Measurements from ENCODE around the gene CELA2A. TPM values are rescaled to one million over a fixed set of nuclear protein-coding genes. Genes with fewer than 3 reads are reported as not detected.

The CELA2A gene
- total RNA-seq (1 to 10 TPM in 3 of 5 donors, not detected in 2; 1.3 to 1.8 (median 1.5) TPM), total RNA-seq (0 to 0.14 (median 0) reads per million in 29 experiments)
- not detected for total RNA-seq (2013)

DNA sequence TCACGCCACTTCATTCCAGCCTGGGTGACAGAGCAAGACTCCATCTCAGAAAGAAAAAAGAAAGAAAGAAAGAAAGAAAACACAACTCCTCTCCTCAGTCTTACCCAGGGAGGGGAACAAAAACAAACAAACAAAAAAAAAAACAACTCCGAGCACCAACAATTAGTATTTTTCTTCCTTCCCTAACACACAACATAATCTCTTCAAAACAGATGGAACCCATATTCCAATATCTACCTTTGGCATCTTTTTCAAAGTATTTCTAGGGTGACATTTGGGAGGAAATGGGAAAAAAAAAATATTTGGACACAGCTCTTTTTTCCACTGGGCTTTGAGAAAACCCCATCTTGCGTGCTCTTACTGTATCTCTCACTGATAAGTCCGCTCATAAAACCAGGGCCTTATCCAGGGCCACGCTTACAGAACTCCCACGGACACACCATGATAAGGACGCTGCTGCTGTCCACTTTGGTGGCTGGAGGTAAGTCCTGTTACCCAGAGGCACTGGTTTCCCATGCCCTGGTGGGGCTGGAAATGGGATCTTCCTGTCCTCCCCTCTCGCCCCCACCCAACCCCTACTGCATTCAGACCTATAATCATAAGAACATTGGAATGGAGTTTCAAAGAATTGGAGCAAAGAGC, at the start of gene CELA2A:
TSS of gene CELA2A (plus strand) at position 420 of the 642 bp plus-strand sequence. CDS start at position 442, 22 bp downstream.
- Histone ChIP-seq H3K4me1 (ENCODE audit: control insufficient read depth in 1 of 2, extremely low read depth in 1 of 2, insufficient read depth in 2 of 2, low read length in 2 of 2) (no peaks in the 10 kb centered on the region), H3K27me3 (replicated peaks in 1 of 2; ENCODE audit: control insufficient read depth in 2 of 2, extremely low read depth in 1 of 2, insufficient read depth in 2 of 2, low read length in 1 of 2) (peaks cover 0 to 15% of the 10 kb centered on the region in 2 experiments), H3K4me3 (ENCODE audit: control insufficient read depth in 1 of 2, extremely low read depth in 1 of 2, low read length in 1 of 2) (no peak within 1 kb of the TSS), H3K36me3 (ENCODE audit: control insufficient read depth in 2 of 2, extremely low read depth in 1 of 2, insufficient read depth in 1 of 2, low read length in 1 of 2) (no peaks in the 10 kb centered on the region), H3K27ac (ENCODE audit: low read length) (no peak within 1 kb of the TSS), H3K9me3 (no peaks in the 10 kb centered on the region)
- no peak within 1 kb of the TSS for H3K27ac Mint-ChIP-seq
- 100% methylated on average over 1 of the region's 8 CpGs for WGBS (ENCODE audit: insufficient coverage)
- peaks cover 15 to 17% of the 10 kb centered on the region in 2 donors for H3K27me3 Mint-ChIP-seq
- ATAC-seq (replicated peaks in 1 of 4), result no peak
- H3K4me1 Mint-ChIP-seq, result no peaks in the 10 kb centered on the region
- ChIA-PET POLR2A (no interaction called here), CTCF (no interaction called here)
- no peak for DNase-seq
- H3K36me3 Mint-ChIP-seq, result no peaks in the 10 kb centered on the region
- no peak within 1 kb of the TSS for H3K4me3 Mint-ChIP-seq
- H3K9me3 Mint-ChIP-seq, result no peaks in the 10 kb centered on the region

- no peaks in the 10 kb centered on the region for H3K36me3 Mint-ChIP-seq
- no peaks in the 10 kb centered on the region for H3K9me3 Mint-ChIP-seq
- peak overlapping the region in 2 of 3 donors; percentile 29 to 57 for H3K4me3 Mint-ChIP-seq
- ChIA-PET CTCF (interaction anchor here in 1 of 2 donors (0.8 kb wide), 1 partner anchor 84 kb away, joined by 3 read pairs; no protein-coding TSS in a partner anchor), POLR2A (interaction anchor here in 1 of 2 donors (1.5 kb wide), 1 partner anchor 9 kb away, joined by 4 read pairs; no protein-coding TSS in a partner anchor)
- peaks cover 9 to 72% of the 10 kb centered on the region in 2 experiments for H3K4me1 ChIP-seq (ENCODE audit: control insufficient read depth in 1 of 2, extremely low read depth in 1 of 2, insufficient read depth in 2 of 2, low read length in 2 of 2)
- ATAC-seq (replicated peaks in 1 of 4) (no peak), DNase-seq (peak in 1 of 35 experiments; percentile 50)
- peak overlapping the region in 1 of 2 donors; percentile 1 for H3K4me3 ChIP-seq (ENCODE audit: control insufficient read depth in 1 of 2, extremely low read depth in 1 of 2, low read length in 1 of 2)
- H3K27me3 ChIP-seq (replicated peaks in 1 of 2; ENCODE audit: control insufficient read depth in 2 of 2, extremely low read depth in 1 of 2, insufficient read depth in 2 of 2, low read length in 1 of 2), result peaks cover 0 to 6% of the 10 kb centered on the region in 2 experiments
- peak overlapping the region; percentile 21 to 37 for H3K27ac Mint-ChIP-seq
- 83% methylated on average over 7 of the region's 7 CpGs for WGBS (ENCODE audit: insufficient coverage)
- H3K27ac ChIP-seq (ENCODE audit: low read length), result peak overlapping the region; percentile 97
- peaks cover 24 to 46% (median 35%) of the 10 kb centered on the region in 3 donors for H3K4me1 Mint-ChIP-seq
- no peaks in the 10 kb centered on the region for H3K9me3 ChIP-seq
- peaks cover 0 to 2% of the 10 kb centered on the region in 2 donors for H3K36me3 ChIP-seq (ENCODE audit: control insufficient read depth in 2 of 2, extremely low read depth in 1 of 2, insufficient read depth in 1 of 2, low read length in 1 of 2)
- H3K27me3 Mint-ChIP-seq, result no peaks in the 10 kb centered on the region
Observed at GRCh38 chr1:15407580-15407979, 49.0 kb upstream of the CELA2A start.

GRCh38 chr1:15408890-15409387, 47.6 kb upstream of the CELA2A start:
- WGBS (ENCODE audit: insufficient coverage), result 34% methylated on average over 13 of the region's 14 CpGs
- Mint-ChIP-seq H3K36me3 (no peaks in the 10 kb centered on the region), H3K4me1 (peaks cover 30 to 58% (median 42%) of the 10 kb centered on the region in 3 donors), H3K9me3 (no peaks in the 10 kb centered on the region), H3K27me3 (no peaks in the 10 kb centered on the region), H3K4me3 (peak overlapping the region; percentile 71 to 95 (median 91)), H3K27ac (peak overlapping the region; percentile 76 to 85)
- no peak for ATAC-seq (replicated peaks in 1 of 4)
- peaks cover 5 to 13% of the 10 kb centered on the region in 2 donors for H3K36me3 ChIP-seq (ENCODE audit: control insufficient read depth in 2 of 2, extremely low read depth in 1 of 2, insufficient read depth in 1 of 2, low read length in 1 of 2)
- H3K9me3 ChIP-seq, result no peaks in the 10 kb centered on the region
- ChIA-PET POLR2A (no interaction called here), CTCF (no interaction called here)
- peak overlapping the region; percentile 97 for H3K27ac ChIP-seq (ENCODE audit: low read length)
- peaks cover 0 to 6% of the 10 kb centered on the region in 2 experiments for H3K27me3 ChIP-seq (replicated peaks in 1 of 2; ENCODE audit: control insufficient read depth in 2 of 2, extremely low read depth in 1 of 2, insufficient read depth in 2 of 2, low read length in 1 of 2)
- peaks cover 9 to 80% of the 10 kb centered on the region in 2 experiments for H3K4me1 ChIP-seq (ENCODE audit: control insufficient read depth in 1 of 2, extremely low read depth in 1 of 2, insufficient read depth in 2 of 2, low read length in 2 of 2)
- peak overlapping the region; percentile 45 to 91 for H3K4me3 ChIP-seq (ENCODE audit: control insufficient read depth in 1 of 2, extremely low read depth in 1 of 2, low read length in 1 of 2)
- peak in 1 of 35 experiments; percentile 82 for DNase-seq

DNA sequence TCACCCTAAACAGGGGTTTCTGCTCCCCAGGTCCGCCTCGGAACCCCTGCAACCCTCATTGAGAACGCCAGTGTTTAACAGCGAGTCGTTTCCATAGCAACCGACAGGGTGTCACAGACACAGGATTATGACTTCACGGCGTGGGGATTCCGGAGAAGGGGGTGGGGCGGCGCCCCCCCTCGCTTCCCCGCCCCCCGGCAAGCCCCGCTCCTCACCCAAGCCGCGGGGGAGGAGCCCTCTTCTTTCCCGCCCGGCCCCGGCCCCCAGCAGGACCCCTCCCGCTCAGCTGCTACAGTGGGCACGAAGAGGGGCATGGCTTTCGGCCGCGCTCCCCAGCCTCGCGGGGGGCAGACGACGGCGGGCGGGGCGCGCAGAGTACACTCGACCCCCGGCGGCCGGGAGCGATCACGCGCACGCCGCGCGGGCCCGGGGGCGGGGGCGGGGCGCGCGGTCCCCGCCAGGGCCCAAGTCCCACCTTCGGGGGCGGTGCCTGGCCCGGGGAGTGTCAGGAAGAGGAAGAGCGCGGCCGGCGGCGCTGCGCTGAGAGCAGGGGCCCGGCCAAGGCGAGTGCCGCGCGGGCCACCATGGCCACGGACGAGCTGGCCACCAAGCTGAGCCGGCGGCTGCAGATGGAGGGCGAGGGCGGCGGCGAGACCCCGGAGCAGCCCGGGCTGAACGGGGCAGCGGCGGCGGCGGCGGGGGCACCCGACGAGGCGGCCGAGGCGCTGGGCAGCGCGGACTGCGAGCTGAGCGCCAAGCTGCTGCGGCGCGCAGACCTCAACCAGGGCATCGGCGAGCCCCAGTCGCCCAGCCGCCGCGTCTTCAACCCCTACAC, 46.9 kb upstream of the CELA2A start, which contains the start of gene EFHD2:
TSS of gene EFHD2 (plus strand) at position 501 of the 835 bp plus-strand sequence. CDS start at position 585, 84 bp downstream.
- DNase-seq (peak; percentile 69 to 98 (median 87)), ATAC-seq (replicated peaks in 1 of 4) (peak; percentile 82 to 95 (median 93))
- POLR2A ChIA-PET, result interaction anchor here in 1 of 2 donors (0.5 to 0.6 kb wide), 2 partner anchors 8 to 1267 kb away, joined by 3 to 5 read pairs; no protein-coding TSS in a partner anchor
- H3K27me3 ChIP-seq (replicated peaks in 1 of 2; ENCODE audit: control insufficient read depth in 2 of 2, extremely low read depth in 1 of 2, insufficient read depth in 2 of 2, low read length in 1 of 2), result peaks cover 0 to 6% of the 10 kb centered on the region in 2 experiments
- H3K27ac ChIP-seq (ENCODE audit: low read length), result peak within 1 kb of the TSS; percentile 97
- peak within 1 kb of the TSS; percentile 86 to 95 (median 91) for H3K4me3 Mint-ChIP-seq
- CTCF ChIA-PET, result no interaction called here
- H3K27ac Mint-ChIP-seq, result peak within 1 kb of the TSS; percentile 77 to 85
- peaks cover 37 to 65% (median 49%) of the 10 kb centered on the region in 3 donors for H3K4me1 Mint-ChIP-seq
- no peaks in the 10 kb centered on the region for H3K9me3 Mint-ChIP-seq
- H3K36me3 Mint-ChIP-seq, result peaks cover under 1% of the 10 kb centered on the region
- no peaks in the 10 kb centered on the region for H3K9me3 ChIP-seq
- H3K27me3 Mint-ChIP-seq, result no peaks in the 10 kb centered on the region
- peak within 1 kb of the TSS; percentile 74 to 91 for H3K4me3 ChIP-seq (ENCODE audit: control insufficient read depth in 1 of 2, extremely low read depth in 1 of 2, low read length in 1 of 2)
- H3K36me3 ChIP-seq (ENCODE audit: control insufficient read depth in 2 of 2, extremely low read depth in 1 of 2, insufficient read depth in 1 of 2, low read length in 1 of 2), result peaks cover 5 to 19% of the 10 kb centered on the region in 2 donors
- WGBS (ENCODE audit: insufficient coverage), result under 1% methylated on average over 84 of the region's 99 CpGs
- peaks cover 9 to 80% of the 10 kb centered on the region in 2 experiments for H3K4me1 ChIP-seq (ENCODE audit: control insufficient read depth in 1 of 2, extremely low read depth in 1 of 2, insufficient read depth in 2 of 2, low read length in 2 of 2)

GRCh38 chr1:15410223-15410883, 46.2 kb upstream of the CELA2A start:
- Mint-ChIP-seq H3K4me1 (peaks cover 44 to 69% (median 56%) of the 10 kb centered on the region in 3 donors), H3K9me3 (no peaks in the 10 kb centered on the region), H3K27me3 (no peaks in the 10 kb centered on the region), H3K36me3 (peaks cover 7% of the 10 kb centered on the region), H3K27ac (peak overlapping the region; percentile 77 to 79), H3K4me3 (peak overlapping the region; percentile 86 to 95 (median 91))
- Histone ChIP-seq H3K4me3 (ENCODE audit: control insufficient read depth in 1 of 2, extremely low read depth in 1 of 2, low read length in 1 of 2) (peak overlapping the region; percentile 74 to 91), H3K4me1 (ENCODE audit: control insufficient read depth in 1 of 2, extremely low read depth in 1 of 2, insufficient read depth in 2 of 2, low read length in 2 of 2) (peaks cover 9 to 80% of the 10 kb centered on the region in 2 experiments), H3K36me3 (ENCODE audit: control insufficient read depth in 2 of 2, extremely low read depth in 1 of 2, insufficient read depth in 1 of 2, low read length in 1 of 2) (peaks cover 5 to 20% of the 10 kb centered on the region in 2 donors), H3K9me3 (no peaks in the 10 kb centered on the region), H3K27me3 (replicated peaks in 1 of 2; ENCODE audit: control insufficient read depth in 2 of 2, extremely low read depth in 1 of 2, insufficient read depth in 2 of 2, low read length in 1 of 2) (peaks cover 0 to 6% of the 10 kb centered on the region in 2 experiments), H3K27ac (ENCODE audit: low read length) (peak overlapping the region; percentile 87)
- WGBS (ENCODE audit: insufficient coverage), result under 1% methylated on average over 50 of the region's 53 CpGs
- ATAC-seq (replicated peaks in 1 of 4), result peak in 2 of 4 experiments; percentile 2 to 5
- ChIA-PET POLR2A (interaction anchor here in 1 of 2 donors (0.5 to 0.6 kb wide), 2 partner anchors 7 to 1266 kb away, joined by 3 to 5 read pairs; no protein-coding TSS in a partner anchor), CTCF (no interaction called here)
- DNase-seq, result peak in 3 of 35 experiments; percentile 14 to 48 (median 15)
